HepG2 (cell line): ENCODE results near the gene FETUB. TPM values are rescaled to one million over a fixed set of nuclear protein-coding genes. Genes with fewer than 3 reads are reported as not detected.

Source experiments
- AGO1 ChIP-seq: fragments of 200-400 bp; formaldehyde crosslinking; IDR thresholded peaks from 2 replicates; pipeline ENCODE4 v1.6.1; 2017; ENCODE audit warnings: mild to moderate bottlenecking, low read depth, low read length, moderate library complexity; ENCODE audit not compliant: poor library complexity, severe bottlenecking
- HDAC6 ChIP-seq: fragments of 200-600 bp; sonication (generic); IDR thresholded peaks from 2 replicates; pipeline ENCODE4 v1.7.0; 2017; ENCODE audit warnings: mild to moderate bottlenecking, antibody characterized with exemption, low read length, low read depth
- KDM4B ChIP-seq: sonication (generic); formaldehyde crosslinking; IDR thresholded peaks from 2 replicates; pipeline ENCODE4 v1.4.0; 2020; ENCODE audit warnings: missing genetic modification reagents
- MBD4 ChIP-seq: IDR thresholded peaks from 2 replicates; pipeline ENCODE4 v1.6.1; 2012; ENCODE audit warnings: low read length, inconsistent platforms, borderline replicate concordance
- MXD4 ChIP-seq: IDR thresholded peaks from 2 replicates; pipeline ENCODE4 v1.6.1; 2016; ENCODE audit warnings: mild to moderate bottlenecking, missing biosample characterization, missing genetic modification reagents
- NRL ChIP-seq: sonication (generic); formaldehyde crosslinking; IDR thresholded peaks from 2 replicates; pipeline ENCODE4 v1.5.0; 2020; ENCODE audit warnings: missing genetic modification reagents, mild to moderate bottlenecking, moderate library complexity, borderline replicate concordance
- RFX3 ChIP-seq: IDR thresholded peaks from 2 replicates; pipeline ENCODE4 v1.6.1; 2016; ENCODE audit warnings: missing biosample characterization, missing genetic modification reagents
- SATB2 ChIP-seq: sonication (generic); formaldehyde crosslinking; IDR thresholded peaks from 2 replicates; pipeline ENCODE4 v1.5.0; 2020; ENCODE audit warnings: missing genetic modification reagents
- THAP11 ChIP-seq: IDR thresholded peaks from 2 replicates; pipeline ENCODE4 v1.6.1; 2016; ENCODE audit warnings: missing biosample characterization, missing genetic modification reagents
- ZMAT3 ChIP-seq: sonication (generic); formaldehyde crosslinking; conservative IDR thresholded peaks from 2 replicates; pipeline ENCODE4 v1.7.0; 2021; ENCODE audit warnings: missing genetic modification reagents
- ZNF205 ChIP-seq: IDR thresholded peaks from 2 replicates; pipeline ENCODE4 v1.6.1; 2018; ENCODE audit warnings: missing biosample characterization, missing genetic modification reagents
- ZNF256 ChIP-seq: sonication (generic); formaldehyde crosslinking; conservative IDR thresholded peaks from 2 replicates; pipeline ENCODE4 v1.4.0; 2020; ENCODE audit warnings: missing genetic modification reagents
- ZNF460 ChIP-seq: sonication (generic); formaldehyde crosslinking; IDR thresholded peaks from 2 replicates; pipeline ENCODE4 v1.5.1; 2020; ENCODE audit warnings: missing genetic modification reagents, mild to moderate bottlenecking, borderline replicate concordance
- ZNF564 ChIP-seq: sonication (generic); formaldehyde crosslinking; IDR thresholded peaks from 2 replicates; pipeline ENCODE4 v1.8.1; 2023; ENCODE audit warnings: mild to moderate bottlenecking, missing genetic modification reagents
- ZNF678 ChIP-seq: sonication (generic); formaldehyde crosslinking; IDR thresholded peaks from 2 replicates; pipeline ENCODE4 v1.4.0; 2020; ENCODE audit warnings: mild to moderate bottlenecking, missing genetic modification reagents
- ZNF7 ChIP-seq: IDR thresholded peaks from 2 replicates; pipeline ENCODE4 v1.6.1; 2016; ENCODE audit warnings: missing biosample characterization, missing genetic modification reagents
- polyA plus RNA-seq, 8 experiments: library from polyadenylated mRNA; depleted of rRNA in 3 of 8; stranded (reverse) in 7 of 8; unstranded in 1 of 8; fragments of >200 nt; fragmentation: Illumina TruSeq in 4 of 8; extraction: Trizol in 4 of 8; gene quantifications; 2 replicates each; pipeline versions ENCODE4 v1.2.1 to v1.2.3, GENCODE V29; 2011 to 2016; ENCODE audit warnings: low read depth in 4 of 8, missing spikeins in 1 of 8, mixed read lengths in 1 of 8; ENCODE audit not compliant: insufficient read depth in 1 of 8
- total RNA-seq, 5 experiments: library from RNA; depleted of rRNA; stranded (reverse); fragments of >200 nt; fragmentation: Illumina TruSeq; extraction: Trizol; gene quantifications; 2 replicates each; pipeline ENCODE4 v1.2.3, GENCODE V29; 2016; ENCODE audit warnings: low read depth in 1 of 5
- TF ChIP-seq, protein P1 (sequence below): sonication (generic); formaldehyde crosslinking; IDR thresholded peaks from 2 replicates; pipeline ENCODE4 v1.8.1; 2023; ENCODE audit warnings: mild to moderate bottlenecking, moderate library complexity, missing genetic modification reagents
- TF ChIP-seq, protein P2 (sequence below): sonication (generic); formaldehyde crosslinking; IDR thresholded peaks from 2 replicates; pipeline ENCODE4 v1.8.0; 2022; ENCODE audit warnings: low read depth, missing genetic modification reagents
- TF ChIP-seq, protein P3 (sequence below): sonication (generic); formaldehyde crosslinking; IDR thresholded peaks from 2 replicates; pipeline ENCODE4 v1.8.1; 2022; ENCODE audit warnings: low read depth, mild to moderate bottlenecking, missing genetic modification reagents
- TF ChIP-seq, protein P4 (sequence below): IDR thresholded peaks from 2 replicates; pipeline ENCODE4 v1.6.1; 2012; ENCODE audit warnings: low read depth, low read length, improper control_type of control experiment
- TF ChIP-seq, protein P5 (sequence below): sonication (generic); formaldehyde crosslinking; IDR thresholded peaks from 2 replicates; pipeline ENCODE4 v1.4.0; 2020; ENCODE audit warnings: missing genetic modification reagents, borderline replicate concordance

Gene FETUB
- total and polyA plus RNA-seq, 2 of the 13 experiments (the other 11 are each of a cell fraction or from before 2014, with no cell fraction given): 2.1 to 4.4 TPM

DNA sequence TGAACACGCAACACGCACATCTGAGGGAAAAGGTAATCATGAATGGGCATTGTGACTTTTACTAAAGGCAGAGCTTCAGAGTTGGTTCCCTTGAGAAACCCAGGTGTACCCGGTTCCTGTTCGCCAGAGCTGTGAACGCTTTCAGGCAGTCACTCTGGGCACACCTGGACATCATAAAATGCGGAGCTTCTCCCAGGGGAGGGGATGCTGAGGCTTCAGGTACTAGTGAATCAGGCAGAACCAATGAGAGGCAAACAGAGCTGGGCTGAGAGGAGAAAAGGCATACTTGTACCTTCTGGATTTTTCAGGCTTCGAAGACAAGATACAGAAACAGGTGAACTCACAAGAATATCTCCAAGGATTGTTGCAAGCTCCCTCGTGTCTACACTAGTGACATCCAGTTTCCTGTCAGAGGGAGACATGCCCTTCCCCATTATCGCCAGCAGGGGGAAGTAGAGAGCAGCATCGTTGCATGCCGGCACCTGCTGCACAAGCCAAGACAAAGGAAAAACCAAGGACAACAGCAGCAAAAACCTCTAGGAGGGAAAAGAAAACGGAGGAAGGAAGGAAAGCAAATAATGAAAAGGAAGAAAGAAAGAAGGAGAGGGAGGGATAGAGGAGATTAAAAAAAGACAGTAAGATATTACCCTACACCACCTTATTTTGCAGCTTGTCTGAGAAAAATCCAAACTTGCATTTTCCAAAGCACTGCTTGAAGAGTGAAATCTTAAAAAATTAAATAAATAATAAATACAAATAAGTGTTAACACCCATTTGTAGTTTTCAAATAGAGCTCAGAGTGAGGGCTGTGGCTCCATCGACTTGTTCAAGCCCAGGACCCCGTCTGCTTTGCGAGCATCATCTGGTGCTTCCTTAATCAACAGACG is 25.4 kb upstream of the FETUB start (continued):
- no peak for TF ChIP-seq AGO1
- TF ChIP-seq KDM4B (CRISPR knock-in tag): no peak
- no peak for TF ChIP-seq MBD4
- TF ChIP-seq ZNF460 (CRISPR knock-in tag): no peak
- no peak for TF ChIP-seq ZNF7 (CRISPR knock-in tag)
- 0 out of 2 replicates have a peak, but pooled peaks have one; percentile 63 for TF ChIP-seq ZNF678 (CRISPR knock-in tag)
- TF ChIP-seq, protein P1, sequence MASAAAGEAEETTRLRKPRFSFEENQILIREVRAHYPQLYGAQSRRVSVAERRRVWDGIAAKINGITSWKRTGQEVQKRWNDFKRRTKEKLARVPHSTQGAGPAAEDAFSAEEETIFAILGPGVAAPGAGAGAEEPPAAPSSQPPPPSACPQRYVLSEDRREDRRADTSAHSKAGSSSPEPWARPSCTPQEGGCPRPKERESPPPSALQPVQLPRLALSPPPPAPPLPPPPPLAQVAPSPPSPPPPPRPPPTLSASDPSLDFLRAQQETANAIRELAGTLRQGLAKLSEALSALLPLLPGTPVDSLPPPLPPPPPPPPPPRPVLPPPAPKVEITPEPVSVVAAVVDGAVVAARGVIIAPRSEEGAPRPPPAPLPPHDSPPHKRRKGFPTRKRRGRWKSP (CRISPR knock-in tag): no peak; the same call in 1 of the 2 replicates
- TF ChIP-seq ZNF205: no peak; the same call in 1 of the 2 replicates
- TF ChIP-seq, protein P2, sequence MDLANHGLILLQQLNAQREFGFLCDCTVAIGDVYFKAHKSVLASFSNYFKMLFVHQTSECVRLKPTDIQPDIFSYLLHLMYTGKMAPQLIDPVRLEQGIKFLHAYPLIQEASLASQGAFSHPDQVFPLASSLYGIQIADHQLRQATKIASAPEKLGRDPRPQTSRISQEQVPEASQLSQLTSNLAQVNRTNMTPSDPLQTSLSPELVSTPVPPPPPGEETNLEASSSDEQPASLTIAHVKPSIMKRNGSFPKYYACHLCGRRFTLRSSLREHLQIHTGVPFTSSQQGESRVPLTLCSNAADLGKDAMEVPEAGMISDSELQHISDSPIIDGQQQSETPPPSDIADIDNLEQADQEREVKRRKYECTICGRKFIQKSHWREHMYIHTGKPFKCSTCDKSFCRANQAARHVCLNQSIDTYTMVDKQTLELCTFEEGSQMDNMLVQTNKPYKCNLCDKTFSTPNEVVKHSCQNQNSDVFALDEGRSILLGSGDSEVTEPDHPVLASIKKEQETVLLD (CRISPR knock-in tag): no peak; the same call in 1 of the 2 replicates
- no peak for TF ChIP-seq HDAC6
- TF ChIP-seq RFX3 (CRISPR knock-in tag): no peak
- peak; percentile 65; the same call in 1 of the 2 replicates for TF ChIP-seq NRL (CRISPR knock-in tag)
- TF ChIP-seq, protein P3, sequence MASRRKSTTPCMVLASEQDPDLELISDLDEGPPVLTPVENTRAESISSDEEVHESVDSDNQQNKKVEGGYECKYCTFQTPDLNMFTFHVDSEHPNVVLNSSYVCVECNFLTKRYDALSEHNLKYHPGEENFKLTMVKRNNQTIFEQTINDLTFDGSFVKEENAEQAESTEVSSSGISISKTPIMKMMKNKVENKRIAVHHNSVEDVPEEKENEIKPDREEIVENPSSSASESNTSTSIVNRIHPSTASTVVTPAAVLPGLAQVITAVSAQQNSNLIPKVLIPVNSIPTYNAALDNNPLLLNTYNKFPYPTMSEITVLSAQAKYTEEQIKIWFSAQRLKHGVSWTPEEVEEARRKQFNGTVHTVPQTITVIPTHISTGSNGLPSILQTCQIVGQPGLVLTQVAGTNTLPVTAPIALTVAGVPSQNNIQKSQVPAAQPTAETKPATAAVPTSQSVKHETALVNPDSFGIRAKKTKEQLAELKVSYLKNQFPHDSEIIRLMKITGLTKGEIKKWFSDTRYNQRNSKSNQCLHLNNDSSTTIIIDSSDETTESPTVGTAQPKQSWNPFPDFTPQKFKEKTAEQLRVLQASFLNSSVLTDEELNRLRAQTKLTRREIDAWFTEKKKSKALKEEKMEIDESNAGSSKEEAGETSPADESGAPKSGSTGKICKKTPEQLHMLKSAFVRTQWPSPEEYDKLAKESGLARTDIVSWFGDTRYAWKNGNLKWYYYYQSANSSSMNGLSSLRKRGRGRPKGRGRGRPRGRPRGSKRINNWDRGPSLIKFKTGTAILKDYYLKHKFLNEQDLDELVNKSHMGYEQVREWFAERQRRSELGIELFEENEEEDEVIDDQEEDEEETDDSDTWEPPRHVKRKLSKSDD (CRISPR knock-in tag): no peak
- TF ChIP-seq, protein P4, sequence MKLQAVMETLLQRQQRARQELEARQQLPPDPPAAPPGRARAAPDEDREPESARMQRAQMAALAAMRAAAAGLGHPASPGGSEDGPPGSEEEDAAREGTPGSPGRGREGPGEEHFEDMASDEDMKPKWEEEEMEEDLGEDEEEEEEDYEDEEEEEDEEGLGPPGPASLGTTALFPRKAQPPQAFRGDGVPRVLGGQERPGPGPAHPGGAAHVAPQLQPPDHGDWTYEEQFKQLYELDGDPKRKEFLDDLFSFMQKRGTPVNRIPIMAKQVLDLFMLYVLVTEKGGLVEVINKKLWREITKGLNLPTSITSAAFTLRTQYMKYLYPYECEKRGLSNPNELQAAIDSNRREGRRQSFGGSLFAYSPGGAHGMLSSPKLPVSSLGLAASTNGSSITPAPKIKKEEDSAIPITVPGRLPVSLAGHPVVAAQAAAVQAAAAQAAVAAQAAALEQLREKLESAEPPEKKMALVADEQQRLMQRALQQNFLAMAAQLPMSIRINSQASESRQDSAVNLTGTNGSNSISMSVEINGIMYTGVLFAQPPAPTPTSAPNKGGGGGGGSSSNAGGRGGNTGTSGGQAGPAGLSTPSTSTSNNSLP: peak; percentile 53; the same call in 1 of the 2 replicates
- peak; percentile 33; the same call in 1 of the 2 replicates for TF ChIP-seq ZNF564 (CRISPR knock-in tag)
- no peak; the same call in 1 of the 2 replicates for TF ChIP-seq ZMAT3 (CRISPR knock-in tag)
- 0 out of 2 replicates have a peak, but pooled peaks have one; percentile 28 for TF ChIP-seq THAP11 (CRISPR knock-in tag)
- TF ChIP-seq ZNF256 (CRISPR knock-in tag): no peak
- TF ChIP-seq SATB2 (CRISPR knock-in tag): no peak
- peak; percentile 77; the same call in 1 of the 2 replicates for TF ChIP-seq MXD4
- TF ChIP-seq, protein P5, sequence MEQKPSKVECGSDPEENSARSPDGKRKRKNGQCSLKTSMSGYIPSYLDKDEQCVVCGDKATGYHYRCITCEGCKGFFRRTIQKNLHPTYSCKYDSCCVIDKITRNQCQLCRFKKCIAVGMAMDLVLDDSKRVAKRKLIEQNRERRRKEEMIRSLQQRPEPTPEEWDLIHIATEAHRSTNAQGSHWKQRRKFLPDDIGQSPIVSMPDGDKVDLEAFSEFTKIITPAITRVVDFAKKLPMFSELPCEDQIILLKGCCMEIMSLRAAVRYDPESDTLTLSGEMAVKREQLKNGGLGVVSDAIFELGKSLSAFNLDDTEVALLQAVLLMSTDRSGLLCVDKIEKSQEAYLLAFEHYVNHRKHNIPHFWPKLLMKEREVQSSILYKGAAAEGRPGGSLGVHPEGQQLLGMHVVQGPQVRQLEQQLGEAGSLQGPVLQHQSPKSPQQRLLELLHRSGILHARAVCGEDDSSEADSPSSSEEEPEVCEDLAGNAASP (CRISPR knock-in tag): no peak; the same call in 1 of the 2 replicates
